Measurements from ENCODE around the gene NAA10.

The NAA10 gene

GRCh38 chrX:153929576-153929975 is 5.3 kb downstream of the NAA10 start:
- no peak for TF ChIP-seq CTCF (IDR thresholded peaks at IDR 0.05; ENCODE audit: control insufficient read depth, insufficient read depth, low read depth, low read length, missing control alignments)
- no peak overlapping the region for H3K4me3 ChIP-seq (ENCODE audit: control insufficient read depth, low read depth, low read length)
- no peak for DNase-seq (ENCODE audit: low read depth)

GRCh38 chrX:153928846-153929245 is 6.0 kb downstream of the NAA10 start:
- DNase-seq (ENCODE audit: low read depth) = no peak
- H3K4me3 ChIP-seq (ENCODE audit: control insufficient read depth, low read depth, low read length) = no peak overlapping the region
- TF ChIP-seq CTCF (IDR thresholded peaks at IDR 0.05; ENCODE audit: control insufficient read depth, insufficient read depth, low read depth, low read length, missing control alignments) = no peak

- TF ChIP-seq CTCF (IDR thresholded peaks at IDR 0.05; ENCODE audit: control insufficient read depth, insufficient read depth, low read depth, low read length, missing control alignments) = peak; percentile 12
- DNase-seq (ENCODE audit: low read depth) = peak; percentile 91
- peak overlapping the region; percentile 63 for H3K4me3 ChIP-seq (ENCODE audit: control insufficient read depth, low read depth, low read length)
Measured at GRCh38 chrX:153927922-153928760, 6.7 kb downstream of the NAA10 start.

GRCh38 chrX:153927672-153927921 is 7.2 kb downstream of the NAA10 start:
- no peak for DNase-seq (ENCODE audit: low read depth)
- TF ChIP-seq CTCF (IDR thresholded peaks at IDR 0.05; ENCODE audit: control insufficient read depth, insufficient read depth, low read depth, low read length, missing control alignments) = no peak
- H3K4me3 ChIP-seq (ENCODE audit: control insufficient read depth, low read depth, low read length) = peak overlapping the region; percentile 63

GRCh38 chrX:153926858-153927671 is 7.8 kb downstream of the NAA10 start:
- no peak for TF ChIP-seq CTCF (IDR thresholded peaks at IDR 0.05; ENCODE audit: control insufficient read depth, insufficient read depth, low read depth, low read length, missing control alignments)
- peak overlapping the region; percentile 63 for H3K4me3 ChIP-seq (ENCODE audit: control insufficient read depth, low read depth, low read length)
- no peak for DNase-seq (ENCODE audit: low read depth)

- DNase-seq (ENCODE audit: low read depth) = no peak
- TF ChIP-seq CTCF (IDR thresholded peaks at IDR 0.05; ENCODE audit: control insufficient read depth, insufficient read depth, low read depth, low read length, missing control alignments) = no peak
- no peak overlapping the region for H3K4me3 ChIP-seq (ENCODE audit: control insufficient read depth, low read depth, low read length)
Measured at GRCh38 chrX:153926552-153926857, 8.3 kb downstream of the NAA10 start.

All from AG09309 (cell line).